Left renal pelvis (tissue), 4 donors: Measurements from ENCODE around the gene KSR1. TPM values are rescaled to one million over a fixed set of nuclear protein-coding genes. Genes with fewer than 3 reads are reported as not detected.
A peak's percentile ranks its signal among the peaks of the same experiment; 100 is the strongest.
"Not testable (repeated sequence)": the region's sequence is repeated elsewhere in the genome, so short reads cannot be mapped to it uniquely, and the experiment has no call there.

Source experiments
- DNase-seq, 4 donors: peaks; one replicate each; pipeline ENCODE4 v3.0.0-alpha.2; 2013; ENCODE audit warnings: low read depth in 4 of 4, low spot score in 3 of 4
- polyA plus RNA-seq, 4 donors: library from polyadenylated mRNA; unstranded; fragments of 120-200 nt; gene quantifications; one replicate each; pipeline ENCODE4 v1.2.1, GENCODE V29; 2013; ENCODE audit not compliant: insufficient read length in 4 of 4

Gene KSR1
- 10 to 100 TPM; 33.9 to 72.8 (median 43.1) TPM for polyA plus RNA-seq

DNA sequence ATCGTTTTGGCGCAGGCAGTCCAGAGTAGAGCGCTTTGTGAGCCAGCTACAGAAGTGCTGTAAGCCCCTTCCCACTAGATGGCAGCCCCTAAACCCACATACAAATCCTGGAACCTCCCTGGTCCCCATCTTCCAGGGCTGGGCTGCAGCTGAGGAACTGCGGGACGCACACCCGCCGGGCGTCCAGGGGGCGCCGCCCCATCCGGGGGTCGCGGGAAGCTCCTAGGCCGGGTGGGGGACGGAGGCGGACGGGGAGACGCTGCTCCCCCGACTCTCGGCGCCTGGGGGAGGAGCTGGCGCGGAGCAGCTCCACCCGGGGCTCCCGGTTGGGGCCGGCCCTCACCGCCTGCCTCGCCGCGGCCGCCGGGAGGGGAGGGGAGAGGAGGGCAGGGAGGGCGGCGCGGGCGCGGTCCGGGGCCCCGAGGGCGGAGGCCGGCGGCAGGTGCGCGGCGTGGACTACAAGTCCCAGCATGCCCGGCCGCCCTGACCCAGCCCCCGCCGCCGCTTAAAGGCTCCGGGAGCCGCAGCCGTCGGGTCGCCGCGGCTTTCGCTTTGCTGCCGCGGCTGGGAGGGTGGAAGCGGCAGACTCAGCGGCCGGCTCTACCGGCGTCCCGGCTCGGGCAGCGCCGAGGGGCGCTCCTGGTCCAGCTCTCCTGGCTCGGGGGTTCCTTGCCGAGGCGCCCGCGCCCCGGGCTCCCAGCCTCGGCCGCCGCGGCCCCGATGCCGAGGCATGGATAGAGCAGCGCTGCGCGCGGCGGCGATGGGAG lies at the start of gene KSR1:
Gene KSR1, plus strand, starts transcription at position 535 of the 767 bp plus-strand sequence. Its CDS starts 196 bp downstream, at position 731.
- peak; percentile 68 to 77 (median 72) for DNase-seq

DNA sequence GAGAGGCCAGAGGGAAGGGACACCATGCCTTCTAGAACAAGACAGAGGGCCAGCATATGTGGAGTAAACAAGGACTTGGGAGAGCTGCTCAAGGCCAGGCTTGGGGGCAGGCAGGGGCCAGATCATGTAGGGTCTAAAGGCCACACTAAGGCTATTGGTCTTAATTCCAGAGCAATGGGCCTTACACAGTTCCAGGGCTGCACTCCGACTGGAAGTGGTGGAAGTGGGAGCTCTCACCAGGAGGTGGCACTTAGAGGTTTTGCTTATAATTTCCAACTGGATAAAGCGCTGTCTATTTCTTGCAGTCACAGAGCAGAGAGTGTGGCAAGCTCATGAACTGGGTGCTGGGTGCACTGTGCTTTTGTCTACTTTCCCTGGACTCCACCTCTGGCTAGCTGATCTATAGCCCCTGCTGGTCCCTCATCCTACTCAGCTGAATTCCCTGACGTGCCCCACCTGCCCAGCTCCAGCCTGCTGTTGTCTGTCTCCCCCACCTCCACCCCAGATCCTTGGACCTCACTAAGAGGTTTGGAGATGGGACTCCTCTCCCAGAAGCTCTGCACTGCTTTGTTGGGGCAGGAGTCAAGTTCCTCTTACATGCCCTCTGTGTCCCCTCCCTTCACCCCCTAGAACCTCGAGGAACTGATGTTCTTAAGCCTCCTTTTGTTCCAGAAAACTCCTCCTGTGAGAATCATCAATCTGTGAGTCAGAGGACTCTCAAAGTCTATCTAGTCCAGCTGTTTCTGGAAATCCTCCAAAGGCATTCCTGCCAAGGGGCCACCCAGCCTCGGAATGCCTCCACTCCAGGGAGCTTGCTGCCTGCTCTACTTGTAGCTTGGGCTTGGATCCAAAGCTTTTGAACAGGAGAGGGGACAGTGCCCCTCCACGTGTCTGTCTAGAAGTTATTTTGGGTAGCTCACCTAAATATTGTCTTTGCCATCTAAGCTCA lies 48.1 kb upstream of the KSR1 start:
- no peak for DNase-seq

DNA sequence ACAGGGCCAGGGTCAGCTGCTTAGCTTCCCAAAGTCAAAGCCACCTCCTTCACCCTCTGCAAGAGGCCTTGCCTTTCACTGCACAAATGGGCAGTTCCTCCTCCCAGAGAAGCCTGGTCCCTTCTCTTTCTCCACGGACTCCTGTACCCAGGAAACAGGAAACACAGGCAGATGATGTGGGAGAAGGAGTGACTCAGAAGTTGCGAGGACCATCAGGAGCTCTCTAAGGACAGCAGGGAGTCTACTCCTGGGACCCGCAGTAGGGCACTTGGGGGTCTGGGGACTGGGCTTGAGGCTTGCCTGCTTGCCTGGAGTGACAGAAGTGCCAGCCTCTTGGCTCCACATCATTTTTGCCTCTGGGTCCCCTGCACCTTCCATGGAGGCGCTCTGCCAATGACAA lies 47.4 kb upstream of the KSR1 start:
- DNase-seq: no peak

DNA sequence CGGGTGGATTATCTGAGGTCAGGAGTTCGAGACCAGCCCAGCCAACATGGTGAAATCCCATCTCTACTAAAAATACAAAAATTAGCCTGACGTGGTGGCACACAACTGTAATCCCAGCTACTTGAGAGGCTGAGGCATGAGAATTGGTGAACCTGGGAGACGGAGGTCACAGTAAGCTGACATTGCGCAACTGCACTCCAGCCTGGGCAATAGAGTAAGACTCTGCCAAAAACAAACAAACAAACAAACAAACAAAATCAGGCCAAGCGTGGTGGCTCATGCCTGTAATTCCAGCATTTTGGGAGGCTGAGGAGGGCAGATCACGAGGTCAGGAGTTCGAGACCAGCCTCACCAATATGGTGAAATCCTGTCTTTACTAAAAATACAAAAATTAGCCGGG lies 44.1 kb upstream of the KSR1 start:
- DNase-seq: not testable (repeated sequence)

DNA sequence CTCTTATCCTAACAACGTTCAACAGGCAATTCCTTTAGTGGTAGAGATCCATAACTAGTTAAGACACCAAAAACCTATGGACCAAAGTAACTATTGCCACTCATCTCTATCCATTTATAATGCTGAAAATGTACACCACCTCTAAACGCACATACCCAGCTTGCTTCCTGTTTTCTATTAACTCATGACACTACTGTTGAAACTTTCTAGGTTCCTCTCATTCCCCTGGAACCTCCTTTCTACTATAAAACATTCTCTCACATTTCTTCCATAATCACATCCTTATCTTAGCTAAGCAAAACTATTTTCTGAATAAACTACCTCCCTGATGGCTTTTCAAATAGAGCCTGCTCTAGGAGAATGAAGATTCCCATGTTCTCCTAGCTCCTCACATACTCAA lies 42.9 kb upstream of the KSR1 start:
- no peak for DNase-seq

DNA sequence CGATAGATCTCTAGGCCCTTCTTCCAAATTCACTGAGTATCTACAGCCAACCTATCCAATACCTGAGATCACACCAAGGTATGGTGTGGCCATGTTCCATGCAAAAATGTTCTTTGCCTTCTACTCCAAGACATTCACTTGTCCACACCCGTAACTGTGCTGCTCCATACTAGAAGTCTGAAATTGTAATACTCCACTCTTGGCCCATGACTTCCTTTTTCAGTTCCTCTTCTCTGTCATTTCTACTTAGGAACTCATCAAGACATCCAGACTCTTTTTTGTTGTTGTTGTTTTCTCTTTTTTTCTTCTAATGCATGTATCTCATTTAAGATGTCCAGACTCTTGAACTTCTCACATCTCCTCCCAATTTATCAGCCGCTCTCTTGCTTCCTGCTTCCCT lies 42.5 kb upstream of the KSR1 start:
- DNase-seq: no peak

DNA sequence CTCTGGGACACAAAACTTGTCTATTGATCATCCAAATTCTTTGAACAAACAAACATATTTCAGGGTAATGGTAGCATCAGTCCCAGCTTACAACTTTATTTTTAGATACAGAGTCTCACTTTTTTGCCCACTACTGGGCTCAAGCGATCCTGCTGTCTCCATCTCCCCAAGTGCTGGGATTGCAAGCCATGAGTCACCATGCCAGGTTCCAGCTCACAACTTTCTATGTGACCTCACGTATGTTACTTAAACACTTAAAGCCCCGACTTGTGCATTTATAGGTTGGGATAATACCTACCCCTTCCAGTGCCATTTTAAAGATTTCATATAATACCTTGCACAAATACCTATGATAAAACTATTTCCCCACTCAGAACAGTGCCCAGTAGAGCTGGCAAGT lies 42.0 kb upstream of the KSR1 start:
- DNase-seq: no peak

DNA sequence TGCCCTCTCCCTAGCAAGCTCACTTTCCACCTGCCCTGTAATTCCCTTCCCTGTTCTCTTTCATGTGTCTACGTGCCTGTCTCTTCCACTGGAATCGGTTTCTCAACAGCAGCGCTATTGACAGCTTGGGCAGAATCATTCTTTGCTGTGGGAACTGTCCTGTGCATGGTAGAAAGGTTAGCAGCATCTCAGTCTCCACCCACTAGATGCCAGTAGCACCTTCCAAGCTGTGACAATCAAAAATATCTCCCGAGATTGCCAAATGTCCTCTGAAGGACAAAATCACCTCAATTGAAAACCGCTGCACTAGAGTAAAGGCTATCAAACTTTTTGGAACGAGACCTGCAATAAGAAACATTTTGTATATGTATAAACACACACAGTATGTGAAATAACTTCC lies 41.6 kb upstream of the KSR1 start:
- DNase-seq: no peak

DNA sequence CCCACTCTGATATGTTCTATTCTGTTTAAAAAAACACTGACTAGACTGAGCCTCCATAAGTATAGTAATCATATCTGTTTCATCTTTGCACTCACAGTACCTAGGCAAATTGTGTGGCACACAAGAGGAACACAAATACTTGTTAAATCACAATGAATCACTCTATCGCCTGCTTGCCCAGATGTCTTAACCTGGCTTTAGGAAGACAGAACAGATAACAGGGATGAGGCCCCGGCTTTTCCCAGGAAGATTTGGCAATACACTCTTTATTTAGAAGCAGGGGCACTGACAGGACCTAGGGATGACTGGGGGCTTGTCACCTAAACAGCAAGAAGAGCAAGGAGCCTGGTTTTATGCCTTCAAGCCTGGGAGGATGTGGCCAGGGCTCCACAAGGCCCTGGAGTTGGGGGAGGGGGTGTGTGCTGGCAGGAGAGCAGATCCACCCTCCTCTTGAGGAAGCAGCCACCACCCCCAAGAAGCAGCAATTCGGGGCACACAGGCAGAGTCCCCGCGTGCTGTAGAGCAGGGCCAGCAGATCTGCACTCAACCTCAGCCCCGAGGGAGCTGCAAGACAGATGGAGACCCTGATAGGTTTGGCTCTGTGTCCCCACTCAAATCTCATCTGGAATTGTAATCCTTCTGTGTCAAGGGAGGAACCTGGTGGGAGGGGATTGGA lies 41.0 kb upstream of the KSR1 start:
- no peak for DNase-seq

DNA sequence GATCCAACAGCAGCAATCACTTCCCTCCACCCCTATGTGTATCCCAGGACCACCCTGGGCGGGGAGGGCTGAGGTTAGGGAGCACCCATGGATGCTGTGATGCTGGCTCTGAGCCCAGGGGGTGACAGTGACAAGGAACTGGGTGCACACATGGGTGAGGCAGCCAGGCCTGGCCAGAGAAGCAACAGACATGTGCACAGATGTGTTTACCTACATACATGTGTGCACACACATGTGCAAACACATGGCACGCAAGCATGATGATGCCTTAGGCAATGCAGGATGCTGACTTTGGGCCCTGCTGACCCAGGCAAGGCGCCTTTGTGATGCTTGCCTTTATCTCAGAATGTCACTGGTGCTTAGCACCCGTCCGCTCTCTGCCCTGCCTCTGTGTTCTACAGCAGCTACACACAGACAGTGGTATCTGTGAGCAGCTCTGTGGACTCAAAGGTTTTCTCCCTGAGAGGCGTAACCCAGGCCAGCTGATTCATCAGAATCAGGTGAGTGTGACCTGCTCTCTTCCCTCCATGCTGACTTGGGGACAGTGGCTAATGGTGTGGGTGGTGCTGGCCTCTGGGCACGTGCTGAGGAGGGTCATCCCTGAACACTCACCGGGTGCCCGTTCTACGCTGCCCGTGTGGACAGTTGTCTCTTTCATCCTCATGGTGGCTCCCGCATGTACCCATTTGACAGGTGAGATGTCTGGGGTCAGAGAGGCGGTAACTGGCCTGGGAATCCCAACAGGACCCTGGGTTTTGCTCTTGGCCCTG lies 38.5 kb upstream of the KSR1 start:
- DNase-seq: no peak

DNA sequence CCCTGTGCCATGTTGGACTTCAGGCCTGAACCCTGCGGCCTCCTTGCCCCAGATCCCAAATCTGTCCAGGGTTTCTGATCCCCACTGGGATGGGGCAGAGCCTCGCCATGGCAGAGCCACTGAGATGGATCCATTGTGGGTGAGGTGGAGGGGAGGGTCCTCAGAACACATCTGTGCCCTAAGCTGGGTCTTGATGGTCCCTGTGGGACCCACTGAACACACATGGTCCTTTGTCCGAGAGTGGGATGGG lies 38.0 kb upstream of the KSR1 start:
- no peak for DNase-seq

DNA sequence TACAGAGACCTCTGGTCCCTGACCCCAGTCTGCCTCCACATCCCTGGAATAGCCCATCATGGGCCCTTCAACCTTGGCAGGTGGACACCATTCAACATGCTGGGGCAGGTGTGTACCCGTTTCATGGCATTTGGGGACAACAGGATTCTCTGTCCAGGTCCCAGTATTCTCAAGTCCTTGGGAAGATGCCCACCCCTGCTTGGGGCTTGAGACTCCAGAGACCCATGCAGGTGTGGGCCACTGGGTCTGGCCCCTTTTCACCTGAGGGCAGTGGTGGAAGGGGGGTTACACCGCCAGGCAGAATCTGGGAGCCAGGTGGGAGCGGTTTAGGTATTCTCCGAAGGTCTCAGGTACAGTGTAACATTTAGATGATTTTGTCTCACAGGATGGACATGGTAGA lies 37.1 kb upstream of the KSR1 start:
- no peak for DNase-seq

DNA sequence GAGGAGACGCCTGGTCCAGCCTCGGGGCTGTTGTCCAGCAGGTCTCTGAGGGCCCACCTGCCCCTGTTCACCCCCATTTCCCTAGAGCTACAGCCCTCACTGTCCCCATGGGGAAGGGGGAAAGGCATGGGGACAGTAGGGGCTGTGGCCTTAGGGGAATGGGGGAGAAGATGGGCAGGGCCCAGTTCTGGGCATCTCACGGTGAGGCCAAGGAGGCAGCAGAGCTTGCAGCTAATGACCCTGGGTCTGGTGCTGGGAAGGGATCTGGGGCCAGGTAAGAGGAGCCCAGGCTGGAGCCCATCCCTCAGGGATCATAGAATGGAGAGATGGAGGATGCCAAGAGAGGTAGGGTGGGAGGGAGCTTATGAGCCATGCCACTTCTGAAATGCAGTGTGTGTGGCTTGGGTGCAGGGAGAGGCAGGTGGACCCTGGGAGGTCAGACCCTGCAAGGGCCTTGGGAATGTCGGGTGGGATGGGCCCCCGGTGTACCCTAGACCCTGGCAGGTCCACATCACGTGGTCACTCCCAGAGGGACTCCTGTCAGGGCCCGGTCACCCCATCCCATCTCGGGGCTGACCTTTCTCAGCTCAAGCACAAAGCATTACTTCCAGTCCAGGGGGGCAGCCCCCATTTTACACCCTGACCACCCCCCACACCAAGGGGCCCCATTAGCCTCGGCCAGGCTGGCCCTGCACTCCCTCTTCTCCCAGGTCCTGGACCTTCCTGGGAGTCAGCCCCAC lies 35.9 kb upstream of the KSR1 start:
- DNase-seq: no peak

DNA sequence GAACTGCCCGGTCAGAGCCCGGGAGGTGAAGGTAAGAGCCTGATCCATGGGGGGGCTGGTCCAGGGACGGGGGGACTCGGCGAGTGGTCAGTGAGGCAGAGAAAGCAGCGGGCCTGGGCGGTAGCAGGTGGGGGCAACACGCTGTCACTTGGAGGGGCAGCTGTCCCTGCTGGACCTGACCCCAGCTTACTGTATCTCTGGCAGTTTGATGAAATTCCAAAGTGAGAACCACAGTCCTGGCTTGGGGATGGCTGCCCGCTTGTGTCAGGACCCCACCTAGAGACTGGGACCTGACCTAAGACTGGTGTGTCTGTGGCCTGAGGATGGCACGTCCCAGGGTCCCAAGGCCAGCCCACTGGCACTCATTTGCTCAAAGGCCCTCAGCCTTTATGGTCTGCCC lies 35.1 kb upstream of the KSR1 start:
- DNase-seq: no peak

DNA sequence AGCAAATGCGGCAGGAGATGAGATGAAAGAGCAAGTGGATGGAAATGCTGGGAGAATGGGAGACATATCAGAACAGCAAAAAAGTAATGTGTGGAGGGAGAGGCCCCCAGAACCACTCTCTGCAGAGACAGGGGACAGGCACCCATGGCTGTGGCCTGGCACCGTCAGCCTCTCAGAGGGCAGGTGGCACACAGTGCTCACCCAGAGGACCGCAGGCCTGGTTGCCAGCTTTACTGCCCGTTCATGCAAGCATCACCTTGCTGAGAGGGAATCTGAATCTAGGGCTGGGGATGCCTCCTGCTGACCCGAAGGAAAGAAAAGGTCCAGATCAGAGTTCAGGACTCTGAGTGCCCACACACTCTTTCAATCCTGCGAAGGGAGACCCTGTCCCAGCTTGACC lies 34.6 kb upstream of the KSR1 start:
- not testable (repeated sequence) for DNase-seq

DNA sequence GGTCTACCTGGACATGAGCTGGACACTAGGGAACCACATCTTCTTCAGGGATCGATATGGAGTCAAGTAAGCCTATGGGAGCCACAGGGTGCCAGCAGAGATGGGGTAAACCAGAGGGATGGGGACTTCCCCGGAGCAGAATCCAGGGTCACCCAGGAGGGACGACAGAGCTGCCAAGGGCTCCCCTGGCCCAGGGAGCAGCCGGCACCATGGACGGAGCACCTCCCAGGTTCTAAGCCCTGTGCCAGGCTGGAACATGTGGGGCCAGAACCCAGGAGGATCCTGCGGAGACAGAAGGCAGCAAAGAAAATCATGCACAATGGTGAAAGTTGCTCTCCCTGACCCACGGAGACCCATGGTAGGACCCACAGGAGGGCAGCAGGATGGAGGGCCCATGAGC lies 33.6 kb upstream of the KSR1 start:
- DNase-seq: no peak

DNA sequence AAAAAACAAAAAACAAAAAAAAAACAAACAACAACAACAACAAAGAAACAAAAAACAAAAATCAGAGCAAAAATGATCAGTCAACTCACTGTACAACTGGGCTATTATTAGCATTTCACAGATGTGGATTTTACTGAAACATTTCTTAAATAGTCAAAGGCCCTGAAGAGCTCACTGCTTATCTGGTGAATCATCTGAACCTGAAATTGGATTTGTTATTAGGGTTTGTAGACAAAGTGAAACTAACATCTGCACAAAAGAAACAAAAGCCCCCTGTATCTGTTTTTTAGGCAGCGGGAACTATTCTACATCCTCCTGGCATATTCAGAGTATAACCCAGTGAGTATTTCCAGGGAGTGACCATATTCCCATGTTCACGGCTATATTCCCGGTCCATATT lies 32.6 kb upstream of the KSR1 start:
- DNase-seq: no peak

DNA sequence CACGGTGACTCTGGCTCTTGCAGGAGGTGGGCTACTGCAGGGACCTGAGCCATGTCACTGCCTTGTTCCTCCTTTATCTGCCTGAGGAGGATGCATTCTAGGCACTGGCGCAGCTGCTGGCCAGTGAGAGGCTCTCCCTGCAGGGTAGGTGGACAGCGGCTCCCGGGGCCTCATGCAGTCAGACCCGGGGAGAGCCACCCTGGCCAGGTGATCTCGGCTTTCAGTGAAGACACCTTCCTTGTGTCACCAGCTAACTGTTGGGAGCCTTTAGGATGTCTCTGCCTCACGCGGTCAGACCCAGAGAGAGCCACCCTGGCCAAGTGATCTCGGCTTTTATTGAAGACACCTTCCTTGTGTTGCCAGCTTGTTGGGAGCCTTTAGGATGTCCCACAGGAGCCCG lies 31.7 kb upstream of the KSR1 start:
- no peak for DNase-seq

DNA sequence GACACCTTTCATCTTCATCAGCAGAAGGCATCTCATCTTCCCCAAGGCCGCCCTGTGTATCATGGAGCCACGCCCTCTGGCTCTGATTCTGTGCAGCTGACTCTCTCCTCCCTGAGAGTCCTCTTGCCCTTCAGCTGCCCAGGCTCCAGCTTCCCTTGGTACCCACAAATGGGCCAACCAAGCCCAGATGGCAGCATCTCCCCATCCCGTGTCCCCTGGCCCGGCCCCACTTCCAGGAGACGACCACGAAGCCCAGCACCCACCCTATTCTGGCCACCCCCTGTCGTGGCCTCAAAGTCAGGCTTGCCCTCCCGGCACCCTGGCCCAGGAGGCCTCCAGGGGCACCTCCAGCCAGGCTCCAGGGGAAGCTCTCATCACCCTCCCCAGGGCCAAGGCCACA lies 31.3 kb upstream of the KSR1 start:
- DNase-seq: no peak

DNA sequence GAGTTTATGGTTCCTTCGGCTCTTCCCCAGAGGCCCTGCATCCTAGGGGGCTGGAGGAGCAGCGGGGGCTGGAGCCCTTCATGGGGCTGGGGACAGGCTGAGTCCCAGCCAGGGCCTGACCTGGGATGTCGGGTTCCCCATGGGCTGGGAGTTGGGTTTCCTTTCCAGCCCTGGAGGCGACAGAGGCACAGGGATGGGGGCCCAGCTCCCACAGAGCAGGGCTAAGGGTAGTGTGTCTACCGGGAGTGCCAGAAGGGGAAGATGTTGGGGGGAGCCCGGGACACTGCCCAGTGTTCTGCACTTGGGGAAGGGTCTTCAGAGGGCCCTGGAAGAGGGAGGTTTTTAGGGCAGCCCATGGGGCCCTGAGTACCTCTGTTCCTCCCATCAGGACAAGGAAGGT lies 30.7 kb upstream of the KSR1 start:
- not testable (repeated sequence) for DNase-seq
